Measurements from ENCODE around the gene CNNM4.

DNA sequence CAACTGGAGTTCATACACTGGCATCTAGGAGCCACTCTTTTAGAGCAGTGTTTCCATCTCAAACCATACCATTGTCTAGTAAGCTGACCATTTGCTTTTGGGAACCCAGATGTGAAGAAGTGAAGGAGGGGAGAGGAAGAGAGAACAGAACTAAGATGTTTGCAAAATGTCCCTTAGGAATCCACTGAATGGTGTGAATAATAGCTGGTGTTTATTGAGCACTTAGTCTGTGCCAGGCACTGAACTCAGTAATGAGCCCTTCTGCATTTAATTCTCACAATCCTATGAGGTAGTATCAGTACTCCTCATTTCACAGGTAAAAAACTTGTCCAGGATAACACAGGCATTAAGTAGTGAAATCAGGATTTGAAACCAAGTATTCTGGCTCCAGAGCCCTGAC, 44.3 kb upstream of the CNNM4 start:
- TF ChIP-seq GATA3 (IDR thresholded peaks at IDR 0.05; ENCODE audit: low read depth, low read length) (no peak), GATA2 (IDR thresholded peaks at IDR 0.05; ENCODE audit: low read depth, low read length) (no peak)

Data from SH-SY5Y (cell line).